HG02870 (cell line): ENCODE results near the gene SPATA25.
"Not testable (repeated sequence)": the region's sequence is repeated elsewhere in the genome, so short reads cannot be mapped to it uniquely, and the experiment has no call there.

Experiments
- ATAC-seq: cut with Tn5 transposase; IDR thresholded peaks from one replicate; pipeline ENCODE4 v1.9.1; 2021; ENCODE audit warnings: mild to moderate bottlenecking, moderate library complexity; ENCODE audit not compliant: unreplicated experiment

The SPATA25 gene

GRCh38 chr20:45894797-45895196 lies 7.4 kb upstream of the SPATA25 start:
- no peak for ATAC-seq

- no peak for ATAC-seq
Measured at GRCh38 chr20:45893831-45894230, 6.4 kb upstream of the SPATA25 start.

DNA sequence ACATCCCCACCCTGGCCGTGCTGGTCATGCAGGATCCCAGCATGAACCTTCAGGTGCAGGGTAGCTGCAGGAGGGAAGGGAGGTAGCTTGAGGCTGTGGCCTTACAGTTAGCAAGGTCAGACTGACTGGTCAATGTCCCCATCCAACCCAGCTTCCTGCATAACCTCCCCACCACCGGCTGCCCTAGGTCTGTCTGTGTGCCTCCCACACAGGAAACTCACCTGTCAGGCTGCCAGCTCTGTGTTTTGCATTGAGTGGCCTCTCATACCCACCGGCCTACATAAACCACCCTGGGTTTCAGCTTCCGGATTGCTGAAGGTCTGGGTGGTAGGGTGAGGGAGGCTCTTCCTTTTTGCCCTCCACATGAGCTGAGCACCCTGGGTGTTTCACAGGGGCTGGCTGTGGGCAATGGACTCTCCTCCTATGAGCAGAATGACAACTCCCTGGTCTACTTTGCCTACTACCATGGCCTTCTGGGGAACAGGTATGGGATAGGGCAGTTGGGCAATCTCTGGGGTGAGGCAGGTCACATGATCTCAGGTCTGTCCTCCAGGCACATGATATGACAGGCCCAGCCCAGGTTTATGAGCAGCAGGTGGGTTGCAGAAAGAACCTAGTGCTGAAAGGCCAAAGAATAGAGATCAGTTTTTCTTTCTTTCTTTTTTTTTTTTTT lies 5.5 kb upstream of the SPATA25 start:
- no peak for ATAC-seq

- ATAC-seq = no peak
Measured at GRCh38 chr20:45892049-45892825, 4.8 kb upstream of the SPATA25 start.

DNA sequence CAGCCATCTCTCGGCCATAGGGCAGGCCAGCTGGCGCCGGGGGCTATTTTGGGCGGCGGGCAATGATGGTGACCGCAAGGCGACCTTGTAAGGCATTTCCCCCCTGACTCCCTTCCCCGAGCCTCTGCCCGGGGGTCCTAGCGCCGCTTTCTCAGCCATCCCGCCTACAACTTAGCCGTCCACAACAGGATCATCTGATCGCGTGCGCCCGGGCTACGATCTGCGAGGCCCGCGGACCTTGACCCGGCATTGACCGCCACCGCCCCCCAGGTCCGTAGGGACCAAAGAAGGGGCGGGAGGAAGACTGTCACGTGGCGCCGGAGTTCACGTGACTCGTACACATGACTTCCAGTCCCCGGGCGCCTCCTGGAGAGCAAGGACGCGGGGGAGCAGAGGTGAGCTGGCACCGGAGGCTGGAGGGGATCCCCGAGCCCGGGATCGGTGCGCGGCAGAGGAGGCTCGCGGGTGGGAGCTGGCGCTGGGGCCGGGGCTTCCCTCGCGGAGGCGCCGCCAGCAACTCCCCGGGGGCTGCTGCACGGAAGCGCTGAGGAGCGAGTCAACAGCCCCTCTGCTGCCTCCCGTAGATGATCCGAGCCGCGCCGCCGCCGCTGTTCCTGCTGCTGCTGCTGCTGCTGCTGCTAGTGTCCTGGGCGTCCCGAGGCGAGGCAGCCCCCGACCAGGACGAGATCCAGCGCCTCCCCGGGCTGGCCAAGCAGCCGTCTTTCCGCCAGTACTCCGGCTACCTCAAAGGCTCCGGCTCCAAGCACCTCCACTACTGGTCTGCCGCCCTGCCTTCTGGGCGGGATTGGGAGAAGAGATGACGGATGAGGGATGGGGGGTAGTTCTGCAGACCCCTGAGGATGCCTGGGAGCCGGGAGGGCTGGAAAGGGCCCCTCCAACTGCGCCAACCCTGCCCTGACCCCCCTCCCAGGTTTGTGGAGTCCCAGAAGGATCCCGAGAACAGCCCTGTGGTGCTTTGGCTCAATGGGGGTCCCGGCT lies 3.9 kb upstream of the SPATA25 start, which contains the start of the genes CTSA and NEURL2:
TSS of gene CTSA (plus strand) at position 351 of the 999 bp plus-strand sequence. CDS start at position 585, 234 bp downstream.
TSS of gene NEURL2 (minus strand) at position 224 of the 999 bp plus-strand sequence. CDS start at position 7, 217 bp downstream.
- ATAC-seq = peak; percentile 63

GRCh38 chr20:45890077-45890984 lies 2.9 kb upstream of the SPATA25 start:
- no peak for ATAC-seq

DNA sequence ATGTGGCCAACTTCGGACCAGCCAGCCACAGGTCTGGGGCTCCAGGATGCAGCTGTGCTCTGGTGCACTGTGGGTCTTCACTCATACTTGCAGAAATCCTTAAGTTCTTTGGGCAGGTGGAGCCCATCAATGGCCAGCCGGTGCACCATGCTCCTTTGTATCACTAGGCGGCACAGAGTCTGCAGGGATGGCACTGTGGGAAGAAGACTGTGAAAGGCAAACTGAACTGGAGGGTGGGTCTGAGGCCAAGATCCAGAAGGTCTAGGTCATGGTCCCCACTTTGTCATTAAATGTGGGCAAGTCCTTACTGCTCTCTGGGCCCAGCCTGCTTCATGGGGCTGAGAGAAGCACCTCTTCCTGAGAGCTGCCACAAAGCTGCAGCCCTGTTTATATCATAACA lies 1.3 kb upstream of the SPATA25 start:
- ATAC-seq = no peak

- no peak for ATAC-seq
Measured at GRCh38 chr20:45886590-45887345, 654 bp downstream of the SPATA25 start.

GRCh38 chr20:45883100-45883469 lies 4.3 kb downstream of the SPATA25 start:
- no peak for ATAC-seq

DNA sequence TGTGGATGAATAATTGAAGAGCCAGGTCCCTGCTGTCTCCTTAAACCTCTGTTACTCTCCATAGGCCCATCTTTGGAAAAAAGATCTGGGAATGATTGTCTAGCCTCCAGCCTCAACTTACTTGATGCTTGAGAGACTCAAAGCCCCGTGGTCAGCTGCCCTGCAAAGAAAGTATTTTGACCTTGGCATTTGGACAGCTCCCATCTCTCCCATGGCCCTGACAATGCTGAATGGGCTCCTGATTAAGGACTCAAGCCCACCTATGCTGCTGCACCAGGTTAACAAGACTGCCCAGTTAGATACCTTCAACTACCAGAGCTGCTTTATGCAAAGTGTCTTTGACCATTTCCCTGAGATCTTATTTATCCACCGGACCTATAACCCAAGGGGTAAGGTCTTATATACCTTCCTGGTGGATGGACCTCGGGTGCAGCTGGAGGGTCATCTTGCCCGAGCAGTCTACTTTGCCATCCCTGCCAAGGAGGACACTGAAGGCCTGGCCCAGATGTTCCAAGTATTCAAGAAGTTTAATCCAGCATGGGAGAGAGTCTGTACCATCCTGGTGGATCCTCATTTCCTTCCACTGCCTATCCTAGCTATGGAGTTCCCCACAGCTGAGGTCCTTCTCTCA lies 4.8 kb downstream of the SPATA25 start:
- no peak for ATAC-seq

DNA sequence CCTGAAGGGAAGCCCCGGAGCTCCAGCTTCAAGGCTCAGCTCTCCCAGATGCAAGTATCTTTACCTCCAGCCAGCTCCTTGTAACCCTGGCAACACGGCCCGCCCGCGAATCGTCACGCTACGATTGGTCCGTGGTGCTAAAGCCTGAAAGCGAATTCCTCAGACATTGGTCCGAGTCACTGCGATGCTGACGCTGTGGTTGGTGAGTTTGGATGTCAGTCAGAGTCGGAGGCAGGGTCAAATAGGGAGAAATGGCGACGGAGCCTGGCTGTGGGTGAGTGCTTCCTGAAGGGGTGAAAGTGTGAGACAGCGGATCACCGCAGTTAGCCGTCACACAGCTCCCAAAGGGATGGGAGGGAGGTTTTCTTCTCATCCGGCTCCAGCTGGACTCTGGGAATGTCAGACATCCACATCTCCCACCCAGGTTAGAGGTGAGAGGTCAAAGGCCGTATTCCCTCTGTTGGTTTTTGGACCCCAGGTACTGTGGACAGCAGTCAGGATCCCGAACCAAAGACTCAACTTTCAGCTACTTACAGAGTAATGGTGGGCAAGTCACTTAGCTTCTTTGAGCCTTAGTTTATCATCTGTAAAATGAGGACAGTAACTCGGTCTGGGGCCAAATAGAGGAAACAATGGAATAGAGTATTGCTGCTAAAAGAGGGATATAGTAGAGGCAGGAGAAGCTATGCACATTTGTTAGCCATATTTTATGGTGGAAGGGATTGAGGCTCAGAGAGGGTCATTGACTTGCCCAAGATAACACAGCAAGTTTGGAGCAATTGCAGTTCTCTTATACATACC lies 6.2 kb downstream of the SPATA25 start, which contains the start of gene ZSWIM1:
TSS of gene ZSWIM1 (plus strand) at position 240 of the 801 bp plus-strand sequence. CDS start 1,366 bp downstream, outside the sequence.
- peak; percentile 97 for ATAC-seq

GRCh38 chr20:45878076-45878761 lies 9.2 kb downstream of the SPATA25 start:
- ATAC-seq = no peak

DNA sequence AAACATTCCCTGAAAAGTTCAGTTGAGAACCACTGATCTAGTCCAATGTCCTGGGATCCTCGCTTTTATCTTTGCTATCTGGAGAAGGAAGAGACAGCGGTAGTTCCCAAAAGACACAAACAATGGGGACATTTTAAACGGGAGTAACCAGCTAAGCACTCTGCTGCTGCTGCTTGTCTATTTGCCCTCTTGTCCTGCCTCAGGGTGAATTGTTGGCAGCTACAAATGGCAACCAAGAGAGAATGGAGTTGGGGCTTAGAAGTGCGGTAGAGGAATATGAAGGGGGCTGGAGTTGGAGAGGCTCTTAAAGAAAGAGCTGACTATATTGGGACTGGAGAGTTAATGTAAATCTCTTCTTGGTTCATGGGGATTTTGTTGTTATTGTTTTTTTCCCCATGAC lies 12.8 kb downstream of the SPATA25 start:
- ATAC-seq = no peak

DNA sequence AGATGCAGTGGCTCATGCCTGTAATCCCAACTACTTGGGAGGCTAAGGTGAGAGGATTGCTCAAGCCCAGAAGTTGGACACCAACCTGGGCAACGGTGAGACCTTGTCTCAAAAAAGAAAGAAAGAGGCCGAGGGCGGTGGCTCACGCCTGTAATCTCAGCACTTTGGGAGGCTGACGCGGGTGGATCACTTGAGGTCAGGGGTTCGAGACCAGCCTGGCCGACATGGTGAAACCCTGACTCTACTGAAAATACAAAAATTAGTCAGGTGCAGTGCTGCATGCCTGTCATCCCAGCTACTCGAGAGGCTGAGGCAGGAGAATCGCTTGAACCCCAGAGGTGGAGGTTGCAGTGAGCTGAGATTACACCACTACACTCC lies 13.3 kb downstream of the SPATA25 start:
- not testable (repeated sequence) for ATAC-seq

GRCh38 chr20:45873409-45874103 lies 13.9 kb downstream of the SPATA25 start:
- ATAC-seq = no peak

DNA sequence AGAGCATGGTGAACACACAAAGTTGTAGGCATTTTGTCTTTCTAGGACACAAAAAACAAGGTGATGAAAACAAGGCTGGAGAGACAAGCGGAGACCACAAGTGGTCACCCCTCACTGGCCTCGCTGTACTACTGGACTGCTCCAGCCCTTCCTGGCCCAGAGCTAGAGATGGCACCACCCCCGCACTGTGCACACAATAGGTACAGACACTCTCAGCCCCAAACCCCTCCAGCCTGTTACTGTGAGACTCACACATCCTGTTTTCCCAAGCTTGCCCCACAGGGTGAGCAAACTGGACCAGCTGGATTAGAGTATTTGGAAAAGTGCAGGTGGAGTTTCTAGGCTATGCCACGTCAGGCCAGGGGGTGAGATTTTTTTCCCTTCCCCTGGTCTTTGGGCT lies 14.8 kb downstream of the SPATA25 start:
- ATAC-seq = no peak

DNA sequence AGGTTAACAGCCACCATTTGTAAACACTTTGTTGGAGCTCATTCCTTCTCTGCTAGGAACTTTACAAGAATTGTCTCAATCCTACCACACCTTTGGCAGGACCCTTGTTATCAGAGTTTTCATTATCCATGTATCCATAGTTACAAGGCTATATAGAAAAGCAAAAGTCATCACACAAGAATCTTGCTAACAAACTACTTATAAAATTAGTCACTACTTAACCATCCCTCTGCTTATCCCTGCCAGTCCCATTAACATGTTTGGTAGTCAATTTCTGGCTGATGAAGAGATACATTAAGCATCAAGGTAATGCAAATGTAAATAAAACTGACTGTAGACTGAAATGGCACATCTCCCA lies 19.6 kb downstream of the SPATA25 start:
- ATAC-seq = no peak
